ENCODE results near the gene LRCH1.

DNA sequence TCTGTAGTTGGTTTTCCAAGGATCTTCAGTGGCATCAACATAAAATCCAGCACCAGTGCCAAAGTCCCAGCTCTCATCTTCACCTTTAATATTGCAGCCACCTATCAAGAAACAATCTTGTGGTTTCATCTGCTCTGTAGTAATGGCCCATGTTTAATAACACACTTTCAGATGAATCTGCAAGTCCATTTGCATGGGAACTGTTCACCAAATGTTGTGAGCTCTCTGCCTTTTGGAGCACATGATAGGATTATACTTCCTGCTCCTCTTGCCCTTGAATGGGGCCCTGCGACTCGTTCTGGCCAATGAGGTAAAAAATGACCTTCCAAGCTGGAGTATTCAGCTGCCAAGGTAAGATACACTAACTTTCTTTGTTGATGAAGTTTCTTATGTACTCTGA is 229.7 kb downstream of the LRCH1 start:
- TF ChIP-seq POLR2AphosphoS5 (IDR thresholded peaks at IDR 0.05; ENCODE audit: low read depth) (no peak), CTCF (IDR thresholded peaks at IDR 0.05; ENCODE audit: insufficient read depth, low read length) (no peak)

Measured in HL-60 (cell line).